Kidney epithelial cell (primary cell): Measurements from ENCODE around the gene NPAS2. TPM values are rescaled to one million over a fixed set of nuclear protein-coding genes. Genes with fewer than 3 reads are reported as not detected.

Experiments used
- DNase-seq: peaks from one replicate; pipeline ENCODE4 v3.0.0-alpha.2; 2010; ENCODE audit warnings: low read depth
- H3K27me3 ChIP-seq: 2 replicates; pipeline ENCODE4 v1.6.0; 2011; ENCODE audit warnings: low read length; ENCODE audit not compliant: control insufficient read depth, insufficient read depth
- H3K36me3 ChIP-seq: 2 replicates; pipeline ENCODE4 v1.5.1; 2011; ENCODE audit warnings: low read length; ENCODE audit not compliant: control insufficient read depth, insufficient read depth
- H3K4me3 ChIP-seq: 2 replicates; pipeline ENCODE4 v1.5.1; 2011; ENCODE audit warnings: low read depth, mild to moderate bottlenecking, control low read depth, low read length
- CTCF ChIP-seq: IDR thresholded peaks from 2 replicates; pipeline ENCODE4 v1.5.1; 2011; ENCODE audit warnings: mild to moderate bottlenecking, moderate library complexity, low read length, control low read depth, inconsistent platforms; ENCODE audit not compliant: insufficient read depth, poor library complexity, severe bottlenecking
- total RNA-seq: library from RNA; depleted of rRNA; stranded (reverse); fragments of >200 nt; gene quantifications from 2 replicates; pipeline ENCODE4 v1.2.3, GENCODE V29; 2015

The NPAS2 gene
- total RNA-seq, 1 donor from 2014 or later: 11.2 TPM

- Histone ChIP-seq H3K4me3 (no peak overlapping the region), H3K27me3 (no peaks in the 10 kb centered on the region)
- no peak for TF ChIP-seq CTCF
These were observed 59.4 kb downstream of the NPAS2 start for GRCh38 chr2:100879296-100879695.

GRCh38 chr2:100880036-100880435 lies 60.1 kb downstream of the NPAS2 start:
- H3K27me3 ChIP-seq: no peaks in the 10 kb centered on the region
- no peaks in the 10 kb centered on the region for H3K36me3 ChIP-seq
- TF ChIP-seq CTCF: no peak
- H3K4me3 ChIP-seq: no peak overlapping the region
- no peak for DNase-seq

More at GRCh38 chr2:100879296-100879695, 59.4 kb downstream of the NPAS2 start:
- no peaks in the 10 kb centered on the region for H3K36me3 ChIP-seq
- no peak for DNase-seq

GRCh38 chr2:100880730-100881129 lies 60.8 kb downstream of the NPAS2 start:
- DNase-seq: no peak

GRCh38 chr2:100882645-100883613 lies 63.0 kb downstream of the NPAS2 start:
- DNase-seq: no peak
- no peak for TF ChIP-seq CTCF
- H3K27me3 ChIP-seq: no peaks in the 10 kb centered on the region

More at GRCh38 chr2:100880730-100881129, 60.8 kb downstream of the NPAS2 start:
- Histone ChIP-seq H3K36me3 (no peaks in the 10 kb centered on the region), H3K4me3 (no peak overlapping the region), H3K27me3 (no peaks in the 10 kb centered on the region)
- TF ChIP-seq CTCF: no peak

GRCh38 chr2:100884145-100884621 lies 64.2 kb downstream of the NPAS2 start:
- H3K27me3 ChIP-seq: no peaks in the 10 kb centered on the region
- no peak for DNase-seq

More at GRCh38 chr2:100882645-100883613, 63.0 kb downstream of the NPAS2 start:
- H3K4me3 ChIP-seq: no peak overlapping the region
- H3K36me3 ChIP-seq: no peaks in the 10 kb centered on the region

More at GRCh38 chr2:100884145-100884621, 64.2 kb downstream of the NPAS2 start:
- H3K36me3 ChIP-seq: no peaks in the 10 kb centered on the region
- H3K4me3 ChIP-seq: no peak overlapping the region
- no peak for TF ChIP-seq CTCF
